HG03196 (cell line): ENCODE data around the gene ATXN1.

Source experiments
- ATAC-seq: cut with Tn5 transposase; IDR thresholded peaks from one replicate; pipeline ENCODE4 v1.9.1; 2021; ENCODE audit not compliant: unreplicated experiment

Gene ATXN1

GRCh38 chr6:16518265-16518664 lies 243.0 kb downstream of the ATXN1 start:
- ATAC-seq = no peak

GRCh38 chr6:16514249-16514648 lies 247.0 kb downstream of the ATXN1 start:
- no peak for ATAC-seq

- no peak for ATAC-seq
These were observed 248.5 kb downstream of the ATXN1 start for GRCh38 chr6:16512544-16513290.

GRCh38 chr6:16511723-16512489 lies 249.4 kb downstream of the ATXN1 start:
- peak; percentile 58 for ATAC-seq

- ATAC-seq = no peak
These were observed 250.1 kb downstream of the ATXN1 start for GRCh38 chr6:16511040-16511660.

GRCh38 chr6:16510245-16510644 lies 251.0 kb downstream of the ATXN1 start:
- no peak for ATAC-seq

GRCh38 chr6:16508959-16509358 lies 252.3 kb downstream of the ATXN1 start:
- no peak for ATAC-seq

- ATAC-seq = no peak
These were observed 255.4 kb downstream of the ATXN1 start for GRCh38 chr6:16505711-16506357.

- ATAC-seq = peak; percentile 42
These were observed 256.7 kb downstream of the ATXN1 start for GRCh38 chr6:16504609-16505008.

- ATAC-seq = peak; percentile 81
These were observed 257.3 kb downstream of the ATXN1 start for GRCh38 chr6:16503970-16504415.

GRCh38 chr6:16503241-16503775 lies 258.0 kb downstream of the ATXN1 start:
- ATAC-seq = no peak

- no peak for ATAC-seq
These were observed 262.3 kb downstream of the ATXN1 start for GRCh38 chr6:16498957-16499356.

- no peak for ATAC-seq
These were observed 263.0 kb downstream of the ATXN1 start for GRCh38 chr6:16498237-16498636.

- ATAC-seq = no peak
These were observed 264.1 kb downstream of the ATXN1 start for GRCh38 chr6:16496991-16497801.

GRCh38 chr6:16496210-16496609 lies 265.1 kb downstream of the ATXN1 start:
- no peak for ATAC-seq

GRCh38 chr6:16494793-16495192 lies 266.5 kb downstream of the ATXN1 start:
- peak; percentile 88 for ATAC-seq

- ATAC-seq = no peak
These were observed 267.5 kb downstream of the ATXN1 start for GRCh38 chr6:16493802-16494201.

GRCh38 chr6:16493112-16493511 lies 268.1 kb downstream of the ATXN1 start:
- ATAC-seq = no peak

- no peak for ATAC-seq
These were observed 269.5 kb downstream of the ATXN1 start for GRCh38 chr6:16491666-16492313.

- no peak for ATAC-seq
These were observed 270.6 kb downstream of the ATXN1 start for GRCh38 chr6:16490616-16491015.
